Fibroblast of lung (primary cell): Measurements from ENCODE around the gene TRH. TPM values are rescaled to one million over a fixed set of nuclear protein-coding genes. Genes with fewer than 3 reads are reported as not detected.

Source experiments
- DNase-seq, 2 donors: peaks; one replicate each; pipeline versions ENCODE4 v3.0.0 to v3.0.0-alpha.2; 2010; ENCODE audit warnings: low read depth in 2 of 2
- H2AFZ ChIP-seq: 2 replicates; pipeline ENCODE4 v1.5.1; 2012; ENCODE audit warnings: low read length, control low read depth, inconsistent platforms
- H3K27ac ChIP-seq: 2 replicates; pipeline ENCODE4 v1.5.1; 2011; ENCODE audit warnings: low read length, control low read depth; ENCODE audit not compliant: insufficient read depth
- H3K27me3 ChIP-seq: 2 replicates; pipeline ENCODE4 v1.5.1; 2011; ENCODE audit warnings: mild to moderate bottlenecking, low read length; ENCODE audit not compliant: control insufficient read depth, insufficient read depth
- H3K36me3 ChIP-seq: 2 replicates; pipeline ENCODE4 v1.5.1; 2011; ENCODE audit warnings: low read length; ENCODE audit not compliant: control insufficient read depth, insufficient read depth
- H3K4me1 ChIP-seq: 2 replicates; pipeline ENCODE4 v1.5.1; 2011; ENCODE audit warnings: low read length; ENCODE audit not compliant: control insufficient read depth, insufficient read depth; ENCODE audit errors: extremely low read depth
- H3K4me2 ChIP-seq: 2 replicates; pipeline ENCODE4 v1.5.1; 2011; ENCODE audit warnings: low read length, control low read depth; ENCODE audit not compliant: insufficient read depth; ENCODE audit errors: extremely low read depth
- H3K4me3 ChIP-seq, 4 experiments: fragments of 200-600 bp in 1 of 4; sonication (generic) in 1 of 4; replicated peaks in 1 of 4; 2 replicates each; pipeline ENCODE4 v1.5.1; 2011 to 2016; ENCODE audit warnings: low read length in 4 of 4, low read depth in 3 of 4, mild to moderate bottlenecking in 3 of 4, control low read depth in 2 of 4, inconsistent platforms in 1 of 4, mixed read lengths in 1 of 4; ENCODE audit not compliant: insufficient read depth in 1 of 4; ENCODE audit errors: control extremely low read depth in 1 of 4
- H3K79me2 ChIP-seq: 2 replicates; pipeline ENCODE4 v1.5.1; 2012; ENCODE audit warnings: mild to moderate bottlenecking, low read length, inconsistent platforms; ENCODE audit not compliant: control insufficient read depth, insufficient read depth
- H3K9ac ChIP-seq: 2 replicates; pipeline ENCODE4 v1.5.1; 2011; ENCODE audit warnings: mild to moderate bottlenecking, low read length, control low read depth; ENCODE audit not compliant: insufficient read depth
- H3K9me3 ChIP-seq: 2 replicates; pipeline ENCODE4 v1.5.1; 2012; ENCODE audit warnings: low read depth, low read length; ENCODE audit not compliant: control insufficient read depth, insufficient read depth
- H4K20me1 ChIP-seq: 2 replicates; pipeline ENCODE4 v1.5.1; 2011; ENCODE audit warnings: low read length; ENCODE audit not compliant: control insufficient read depth, insufficient read depth; ENCODE audit errors: extremely low read depth
- CTCF ChIP-seq, 2 donors: IDR thresholded peaks in 1 of 2; conservative IDR thresholded peaks in 1 of 2; 1 replicate in 1 of 2; 2 replicates in 1 of 2; pipeline ENCODE4 v1.5.1; 2011 to 2012; ENCODE audit warnings: low read length in 2 of 2, control low read depth in 1 of 2, inconsistent platforms in 1 of 2, low read depth in 1 of 2, mild to moderate bottlenecking in 1 of 2
- EZH2 ChIP-seq: IDR thresholded peaks from 2 replicates; pipeline ENCODE4 v1.5.1; 2012; ENCODE audit warnings: low read length, control low read depth, mild to moderate bottlenecking; ENCODE audit errors: missing control alignments
- polyA plus RNA-seq, 2 donors: library from polyadenylated mRNA; depleted of rRNA in 1 of 2; stranded (reverse) in 1 of 2; unstranded in 1 of 2; fragments of >200 nt; gene quantifications; 2 replicates each; pipeline ENCODE4 v1.2.1, GENCODE V29; 2011 to 2012; ENCODE audit warnings: missing spikeins in 1 of 2
- total RNA-seq: library from RNA; depleted of rRNA; stranded (reverse); fragments of >200 nt; gene quantifications from 2 replicates; pipeline ENCODE4 v1.2.1, GENCODE V29; 2014

The TRH gene
- total and polyA plus RNA-seq, 2 donors (not counting 1 experiment from before 2014, with no cell fraction given): not detected

GRCh38 chr3:129933471-129933870 lies 41.0 kb upstream of the TRH start:
- no peaks in the 10 kb centered on the region for H3K9me3 ChIP-seq

DNA sequence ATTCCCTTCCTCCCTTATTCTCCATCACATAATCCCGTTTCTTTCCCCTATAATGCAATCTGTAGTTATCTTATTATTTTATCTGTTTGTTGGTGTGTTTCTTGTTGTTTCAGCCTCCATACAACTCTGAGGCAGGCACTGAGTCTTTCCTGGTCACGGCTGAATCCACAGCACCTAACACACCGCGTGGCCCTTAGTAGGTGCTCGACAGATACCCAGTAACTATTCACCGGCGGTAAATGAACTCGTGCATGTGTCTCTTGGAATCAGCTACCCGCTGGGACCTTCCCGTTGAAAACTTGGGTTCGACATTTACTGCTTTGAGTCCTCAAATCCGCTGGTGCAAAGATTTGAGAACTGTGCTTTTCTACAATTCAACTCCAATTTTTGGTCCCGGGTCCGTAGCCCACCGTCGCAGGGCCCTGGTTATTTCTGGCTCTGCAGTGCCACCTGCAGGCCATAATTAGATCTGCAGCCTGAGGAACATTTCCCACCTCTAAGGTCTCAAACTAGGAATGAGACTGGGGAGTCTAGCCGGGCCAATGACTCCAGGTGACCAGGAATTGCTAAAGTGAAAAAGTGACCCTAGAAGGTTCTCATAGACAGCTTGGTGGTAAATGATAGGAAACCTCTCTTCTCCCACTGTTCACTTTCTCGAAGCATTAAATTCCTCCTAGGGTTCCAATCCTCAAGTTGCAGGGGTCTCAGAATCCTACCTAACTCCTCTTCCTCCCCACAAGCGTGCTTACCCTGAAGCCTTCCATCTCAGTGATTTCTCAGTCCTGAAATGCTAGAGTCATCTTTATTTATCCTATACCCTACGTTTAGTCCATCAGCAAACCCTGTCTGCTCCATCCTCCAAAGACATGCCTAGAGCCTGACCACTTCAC lies 40.0 kb upstream of the TRH start:
- no peaks in the 10 kb centered on the region for H3K27me3 ChIP-seq
- peak overlapping the region in 2 of 4 experiments; percentile 25 to 28 for H3K4me3 ChIP-seq
- no peaks in the 10 kb centered on the region for H3K36me3 ChIP-seq
- DNase-seq: peak in 1 of 2 donors; percentile 32
- H3K9ac ChIP-seq: no peak overlapping the region
- H3K27ac ChIP-seq: no peak overlapping the region
- TF ChIP-seq CTCF (conservative IDR thresholded peaks at IDR 0.05 in 1 of 2, IDR thresholded peaks at IDR 0.05 in 1 of 2; ENCODE audit: low read depth in 1 of 2, low read length in 2 of 2) (peak; percentile 87 to 90), EZH2 (no peak)
- H3K79me2 ChIP-seq: no peaks in the 10 kb centered on the region
- H4K20me1 ChIP-seq: no peaks in the 10 kb centered on the region
- peaks cover 2% of the 10 kb centered on the region for H3K4me1 ChIP-seq
- peak overlapping the region; percentile 62 for H3K4me2 ChIP-seq
- no peaks in the 10 kb centered on the region for H3K9me3 ChIP-seq
- no peak overlapping the region for H2AFZ ChIP-seq

More at GRCh38 chr3:129933471-129933870, 41.0 kb upstream of the TRH start:
- Histone ChIP-seq H3K4me2 (no peak overlapping the region), H3K79me2 (no peaks in the 10 kb centered on the region), H3K4me3 (no peak overlapping the region), H3K36me3 (no peaks in the 10 kb centered on the region), H3K4me1 (peaks cover 2% of the 10 kb centered on the region), H4K20me1 (no peaks in the 10 kb centered on the region), H2AFZ (no peak overlapping the region), H3K27me3 (no peaks in the 10 kb centered on the region), H3K27ac (no peak overlapping the region), H3K9ac (no peak overlapping the region)
- TF ChIP-seq CTCF (conservative IDR thresholded peaks at IDR 0.05 in 1 of 2, IDR thresholded peaks at IDR 0.05 in 1 of 2; ENCODE audit: low read depth in 1 of 2, low read length in 2 of 2) (no peak), EZH2 (no peak)
- no peak for DNase-seq

DNA sequence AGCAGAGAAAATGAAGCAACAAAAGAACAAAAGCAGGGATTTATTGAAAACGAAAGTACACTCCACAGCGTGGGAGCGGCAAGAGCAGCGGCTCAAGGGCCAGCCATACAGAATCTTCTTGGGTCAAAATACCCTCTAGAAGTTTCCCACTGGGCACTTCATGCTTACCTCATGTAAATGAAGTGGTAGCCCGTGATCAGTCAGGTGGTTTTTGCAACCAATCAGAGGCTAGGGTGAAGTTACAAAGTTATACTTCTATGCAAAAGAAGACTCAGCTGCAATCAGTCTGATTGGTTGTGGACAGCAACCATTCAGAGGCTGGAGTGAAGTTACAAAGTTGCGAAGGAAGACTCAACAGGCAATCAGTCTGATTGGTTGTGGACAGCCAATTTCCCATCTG lies 37.8 kb upstream of the TRH start:
- Histone ChIP-seq H3K9ac (no peak overlapping the region), H2AFZ (peak overlapping the region; percentile 44), H3K4me1 (peaks cover 2% of the 10 kb centered on the region), H4K20me1 (no peaks in the 10 kb centered on the region), H3K4me2 (peak overlapping the region; percentile 40), H3K79me2 (no peaks in the 10 kb centered on the region), H3K4me3 (peak overlapping the region in 3 of 4 experiments; percentile 20 to 32 (median 31)), H3K27me3 (no peaks in the 10 kb centered on the region), H3K36me3 (no peaks in the 10 kb centered on the region), H3K9me3 (no peaks in the 10 kb centered on the region), H3K27ac (no peak overlapping the region)
- DNase-seq: peak; percentile 50 to 92
- TF ChIP-seq EZH2 (no peak), CTCF (conservative IDR thresholded peaks at IDR 0.05 in 1 of 2, IDR thresholded peaks at IDR 0.05 in 1 of 2; ENCODE audit: low read depth in 1 of 2, low read length in 2 of 2) (no peak)
